Activated CD4-positive, alpha-beta T cell treated with anti-CD3 and anti-CD28 coated beads for 24 hours (primary cell): ENCODE data around the gene RRP1.

Source experiments
- DNase-seq, 2 donors: peaks; one replicate each; pipeline ENCODE4 v3.0.0-alpha.2; 2020; ENCODE audit warnings: low read depth in 2 of 2

The RRP1 gene

DNA sequence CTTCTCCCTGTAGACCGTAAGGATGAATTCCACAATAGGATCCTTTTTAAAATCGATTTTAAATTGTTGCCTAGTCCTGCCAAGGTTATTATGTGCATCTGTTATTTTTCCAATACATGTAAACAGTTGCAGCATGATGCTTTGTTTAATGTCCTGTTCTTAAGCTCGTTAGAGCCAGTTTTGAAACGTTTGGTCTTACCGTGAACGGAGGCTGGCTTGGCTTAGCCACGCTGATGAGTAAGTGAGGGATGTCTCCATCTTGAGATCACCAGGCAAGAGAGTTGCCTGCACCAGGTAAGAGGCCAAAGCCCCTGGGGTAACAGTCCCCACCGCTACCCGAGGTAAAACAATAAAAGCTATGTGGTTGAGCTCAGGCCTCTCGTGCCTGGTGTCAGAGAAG, 30.6 kb upstream of the RRP1 start:
- no peak for DNase-seq

DNA sequence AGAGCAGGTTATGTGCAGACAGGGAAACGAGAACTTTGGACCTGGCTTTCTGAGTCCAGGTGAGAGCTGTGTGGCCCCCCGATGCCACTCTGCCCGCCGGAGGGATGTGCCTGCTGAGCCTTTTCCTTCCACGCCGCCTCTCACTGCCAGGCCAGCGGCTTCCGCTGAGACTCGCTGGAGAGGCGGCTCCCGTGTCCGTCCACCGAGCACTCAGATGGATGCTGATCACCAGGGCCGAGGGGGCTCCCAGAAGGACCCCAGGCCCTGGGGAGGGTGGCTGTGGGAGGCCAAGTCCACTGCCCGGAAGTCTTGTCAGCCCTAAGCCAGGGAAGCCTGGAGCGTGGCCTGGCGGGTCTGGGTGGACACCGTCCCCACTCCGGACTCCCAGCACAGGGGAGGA, 29.7 kb upstream of the RRP1 start:
- no peak for DNase-seq

DNA sequence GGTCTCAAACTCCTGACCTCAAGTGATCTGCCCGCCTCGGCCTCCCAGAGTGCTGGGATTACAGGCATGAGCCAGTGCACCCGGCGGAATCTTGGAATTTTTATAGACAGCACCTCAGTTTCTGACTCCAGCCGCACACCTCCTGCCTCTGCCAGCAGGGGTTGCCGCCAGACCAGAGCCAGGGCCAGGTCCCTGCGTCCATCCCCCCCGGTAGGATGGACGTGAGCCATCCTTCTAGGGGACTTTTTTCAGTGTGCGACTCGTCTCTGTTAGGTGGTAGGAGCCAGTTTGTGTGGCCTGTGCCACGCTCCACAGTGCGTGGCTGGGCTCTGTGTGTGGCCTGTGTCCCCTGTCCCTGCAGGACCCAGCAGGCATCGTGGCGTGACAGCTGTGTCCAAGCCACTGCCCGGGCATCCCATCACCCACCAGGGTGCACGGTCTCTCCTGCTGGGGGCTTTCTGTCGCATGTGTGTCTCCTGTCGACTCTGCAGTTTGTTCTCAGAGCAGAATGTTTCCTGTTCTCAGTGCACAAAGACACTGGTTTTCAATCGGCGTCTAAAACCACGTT, 28.9 kb upstream of the RRP1 start:
- DNase-seq: no peak

DNA sequence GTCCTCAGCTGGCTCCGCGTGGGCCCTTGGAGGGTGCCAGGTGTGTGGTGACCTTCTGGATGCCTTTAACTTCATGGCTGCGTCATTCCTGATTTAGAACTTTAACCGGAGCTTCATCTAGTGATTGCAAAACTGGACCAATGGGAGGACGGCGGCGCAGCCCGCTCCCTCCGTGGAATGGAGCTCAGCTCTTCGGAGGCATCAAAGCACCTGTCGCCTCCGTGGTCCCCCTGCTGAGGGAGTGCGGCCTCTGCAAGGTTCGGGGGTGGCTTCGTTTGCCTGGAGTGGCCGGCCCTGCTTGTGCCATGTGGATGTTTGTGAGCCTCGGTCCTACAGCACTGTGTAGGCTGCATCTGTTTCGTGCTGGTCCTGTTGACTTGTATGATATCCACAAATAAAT, 27.5 kb upstream of the RRP1 start:
- no peak for DNase-seq

DNA sequence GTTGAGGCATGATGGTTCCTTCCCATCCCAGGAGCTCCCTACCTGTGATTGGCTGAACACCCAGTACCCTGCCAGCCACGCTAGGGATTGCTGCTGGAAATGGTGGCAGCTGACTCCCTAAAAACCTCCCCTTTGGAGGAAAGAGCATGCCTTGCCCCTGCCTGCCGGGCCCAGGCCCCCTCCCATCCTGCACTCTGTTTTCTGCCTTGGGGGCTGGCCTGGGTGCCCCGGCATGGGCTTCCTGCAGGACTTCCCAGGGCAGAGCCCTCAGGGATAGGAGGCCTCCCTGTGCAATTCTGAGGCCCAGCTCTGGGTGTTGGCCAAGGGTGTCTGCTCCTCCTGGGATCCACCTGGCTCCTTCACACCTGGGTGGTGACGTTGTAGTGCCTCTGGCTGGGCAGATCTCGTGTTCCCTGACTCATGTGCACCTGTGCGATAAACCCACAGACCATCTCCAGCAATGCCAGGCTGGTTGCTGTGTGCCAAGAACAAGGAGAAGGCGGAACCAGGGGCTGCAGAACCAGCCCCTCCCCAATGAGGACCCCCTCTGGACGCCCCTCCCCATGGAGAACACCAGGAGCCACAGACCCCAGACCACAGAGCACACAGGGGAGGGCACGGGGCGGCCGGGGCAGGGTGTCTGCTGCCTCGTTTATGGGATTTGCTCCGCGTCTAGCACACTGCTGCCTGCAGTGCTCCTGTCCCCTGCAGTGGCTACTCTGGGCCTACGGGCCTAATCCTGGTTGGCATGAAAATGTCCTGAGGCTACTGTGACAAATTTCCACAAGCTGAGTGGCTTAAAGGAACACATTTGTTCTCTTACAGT, 26.9 kb upstream of the RRP1 start:
- DNase-seq: no peak

DNA sequence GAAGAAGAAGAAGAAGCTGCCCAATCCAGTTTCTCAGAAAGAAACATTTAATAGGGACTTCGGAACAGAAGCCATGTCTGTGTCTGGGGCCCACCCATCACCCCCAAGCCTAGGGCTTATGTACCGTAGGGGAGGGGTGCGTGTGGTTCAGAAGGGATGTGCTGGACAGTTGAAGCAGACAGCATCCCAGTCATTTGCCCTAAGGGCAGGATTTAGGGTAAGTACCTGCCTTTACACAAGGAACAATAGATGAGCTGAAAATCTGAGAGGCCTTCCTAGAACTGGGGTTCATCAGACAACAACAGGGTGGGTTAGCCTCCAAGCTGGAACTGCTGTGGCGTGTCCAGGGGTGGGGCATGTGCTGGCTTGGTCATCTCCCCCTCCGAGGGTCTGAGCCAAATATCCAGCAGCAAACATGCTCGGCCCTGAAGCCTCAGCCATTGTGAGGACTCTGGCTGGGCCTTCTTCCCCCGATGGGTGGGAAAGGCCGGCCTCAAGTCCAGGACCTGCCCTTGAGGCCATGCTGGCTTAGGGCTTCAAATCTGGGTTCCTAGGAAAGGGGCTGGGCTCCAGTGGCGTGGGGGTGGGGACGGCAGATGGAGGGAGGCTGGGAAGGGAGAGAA, 25.4 kb upstream of the RRP1 start:
- no peak for DNase-seq

DNA sequence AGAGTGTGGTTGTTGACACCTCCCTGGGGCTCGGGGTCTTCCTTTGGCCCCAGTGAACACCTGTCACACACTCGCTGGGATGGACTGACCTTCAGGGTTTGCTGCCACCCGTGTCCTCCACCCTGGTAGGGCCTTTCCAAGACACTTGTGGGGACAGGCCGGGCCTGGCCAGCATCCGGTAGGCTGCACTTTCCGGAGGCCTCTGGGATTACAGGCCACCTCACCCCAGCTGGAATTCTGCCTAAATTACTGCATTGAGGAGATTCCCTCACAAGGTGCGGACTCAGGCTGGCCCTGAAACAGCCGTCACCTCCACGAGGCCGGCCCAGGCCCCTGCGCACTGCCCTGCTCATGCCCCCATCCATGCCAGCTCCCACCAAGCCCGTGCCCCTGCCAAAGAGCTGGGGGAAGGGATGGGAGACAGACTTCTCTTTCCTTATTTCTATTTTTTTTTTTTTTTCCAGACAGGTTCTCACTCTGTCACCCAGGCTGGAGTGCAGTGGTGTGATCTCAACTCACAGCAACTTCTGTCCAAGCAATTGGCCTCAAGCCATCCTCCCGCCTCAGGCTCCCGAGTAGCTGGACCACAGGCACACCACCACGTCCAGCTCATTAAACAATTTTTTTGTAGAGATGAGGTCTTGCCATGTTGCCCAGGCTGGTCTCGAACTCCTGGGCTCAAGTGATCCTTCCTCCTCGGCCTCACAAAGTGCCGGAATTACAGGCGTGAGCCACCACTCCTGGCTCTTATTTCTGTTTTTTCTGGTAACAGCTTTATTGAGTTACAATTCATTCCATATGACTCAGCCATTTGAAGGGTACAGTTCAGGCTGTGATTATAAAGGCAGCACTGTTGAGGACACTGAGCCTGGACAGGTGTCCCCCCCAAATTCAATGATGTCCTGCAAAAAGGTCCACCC, 24.5 kb upstream of the RRP1 start:
- DNase-seq: no peak

DNA sequence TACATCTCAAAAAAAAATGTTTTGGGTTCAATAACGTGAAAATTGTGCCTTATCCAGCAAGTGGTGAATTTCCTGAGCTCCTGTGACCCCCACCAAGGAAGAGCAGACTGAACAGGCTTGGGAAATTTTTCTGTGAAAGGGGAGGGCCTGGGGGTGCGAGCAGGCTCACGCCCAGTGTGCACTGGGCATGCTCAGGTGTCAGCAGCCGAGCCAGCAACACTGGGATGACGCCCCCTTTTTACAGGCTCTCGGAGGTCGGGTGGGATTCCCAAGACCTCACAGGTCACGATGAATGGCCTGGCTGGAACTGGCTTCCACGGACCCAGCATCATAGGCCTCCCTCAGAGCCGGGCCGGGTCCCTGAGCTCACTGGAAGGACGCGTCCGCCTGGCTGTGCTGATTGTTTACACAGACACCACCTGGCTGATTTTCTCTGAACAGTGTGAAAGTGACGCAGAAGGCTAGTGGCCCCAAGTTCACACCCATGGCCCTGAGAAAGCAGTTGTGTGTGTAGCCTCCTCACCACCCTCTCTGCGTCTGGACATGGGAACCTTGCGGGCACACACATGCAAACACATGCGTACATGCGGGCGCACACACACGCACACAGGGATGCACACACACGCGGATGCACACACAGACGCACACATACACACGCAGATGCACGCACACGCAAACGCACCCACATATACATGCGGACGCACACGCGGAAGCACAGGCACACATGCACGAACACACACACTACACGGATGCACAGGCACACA, 22.5 kb upstream of the RRP1 start:
- no peak for DNase-seq

DNA sequence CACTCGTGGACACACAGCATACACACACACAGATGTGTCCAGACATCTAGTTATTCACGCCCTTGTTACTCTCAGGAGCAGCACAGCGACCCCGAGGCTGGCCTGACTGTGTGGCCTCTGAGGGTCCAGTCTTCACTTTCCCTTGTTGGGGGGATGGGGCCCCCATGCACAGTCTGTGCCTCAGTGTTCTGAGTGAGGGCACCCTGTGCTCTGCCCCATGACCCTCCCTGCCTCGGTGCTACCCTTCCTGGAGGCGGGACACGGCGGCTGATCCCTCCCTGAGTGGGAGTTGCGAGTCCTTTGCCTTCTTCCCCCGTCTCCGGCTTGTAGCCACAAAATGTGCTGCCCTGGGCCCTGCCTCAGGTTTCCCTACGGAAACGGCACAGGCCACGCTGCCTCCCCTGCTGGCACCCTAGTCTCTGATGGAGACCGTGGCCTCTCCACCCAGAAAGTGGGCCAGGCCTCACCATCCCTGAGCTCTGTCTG, 21.8 kb upstream of the RRP1 start:
- no peak for DNase-seq

DNA sequence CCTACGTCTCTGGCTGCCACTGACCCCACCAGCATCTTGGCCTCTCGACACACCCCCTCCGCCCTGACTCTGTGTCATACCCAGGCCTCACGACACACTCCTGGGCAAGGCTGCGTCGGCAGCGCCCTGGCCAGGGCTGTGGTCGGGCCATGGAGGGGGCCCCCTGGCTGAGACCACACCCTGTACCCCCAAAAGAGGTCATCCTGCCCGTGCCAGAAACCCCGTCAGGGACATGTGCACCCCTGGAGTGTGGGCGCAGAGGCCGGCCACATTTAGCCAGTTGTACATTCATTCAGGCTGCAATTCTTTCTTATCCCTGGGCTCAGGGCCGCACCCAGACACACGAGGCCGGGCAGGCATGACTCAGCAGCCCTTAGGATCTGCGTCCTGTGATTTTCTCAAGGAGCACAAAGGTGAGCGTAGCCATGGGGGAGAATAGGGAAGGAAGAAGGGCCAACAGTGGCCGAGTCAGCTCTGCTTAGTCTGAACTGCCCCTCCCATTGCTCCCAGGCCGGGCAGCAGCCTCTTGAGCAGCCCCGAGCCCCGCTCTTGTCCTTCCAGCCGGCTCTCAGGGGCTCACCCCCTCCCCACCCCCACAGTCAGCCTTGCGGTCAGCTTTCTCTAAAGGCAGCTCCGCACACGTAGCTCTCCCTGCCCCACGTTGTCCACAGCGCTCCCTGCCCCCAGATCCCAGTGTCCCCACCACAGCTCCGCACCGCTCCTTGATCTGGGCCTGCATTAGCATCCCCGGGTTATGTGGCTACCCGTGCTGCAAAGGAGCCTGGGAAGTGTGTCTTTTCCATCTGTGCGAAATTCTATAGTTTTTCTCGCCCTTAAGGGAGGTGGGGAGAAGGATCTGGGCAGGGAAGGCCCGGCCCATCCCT, 21.2 kb upstream of the RRP1 start:
- DNase-seq: no peak

DNA sequence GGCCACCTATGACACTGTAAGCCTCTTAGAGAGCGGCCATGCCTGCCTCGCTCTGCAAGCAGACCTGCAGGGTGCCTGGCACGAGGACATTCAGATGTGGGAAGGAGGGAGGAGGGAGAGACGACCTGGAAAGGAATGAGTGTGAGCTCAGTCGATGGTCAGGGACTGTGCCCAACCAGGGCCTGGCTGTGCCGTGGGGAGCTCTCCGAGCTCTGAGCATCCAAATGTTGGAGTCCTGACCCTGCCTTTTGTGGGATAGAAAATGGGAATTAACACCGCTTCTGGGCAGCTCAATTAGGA, 20.6 kb upstream of the RRP1 start:
- no peak for DNase-seq

DNA sequence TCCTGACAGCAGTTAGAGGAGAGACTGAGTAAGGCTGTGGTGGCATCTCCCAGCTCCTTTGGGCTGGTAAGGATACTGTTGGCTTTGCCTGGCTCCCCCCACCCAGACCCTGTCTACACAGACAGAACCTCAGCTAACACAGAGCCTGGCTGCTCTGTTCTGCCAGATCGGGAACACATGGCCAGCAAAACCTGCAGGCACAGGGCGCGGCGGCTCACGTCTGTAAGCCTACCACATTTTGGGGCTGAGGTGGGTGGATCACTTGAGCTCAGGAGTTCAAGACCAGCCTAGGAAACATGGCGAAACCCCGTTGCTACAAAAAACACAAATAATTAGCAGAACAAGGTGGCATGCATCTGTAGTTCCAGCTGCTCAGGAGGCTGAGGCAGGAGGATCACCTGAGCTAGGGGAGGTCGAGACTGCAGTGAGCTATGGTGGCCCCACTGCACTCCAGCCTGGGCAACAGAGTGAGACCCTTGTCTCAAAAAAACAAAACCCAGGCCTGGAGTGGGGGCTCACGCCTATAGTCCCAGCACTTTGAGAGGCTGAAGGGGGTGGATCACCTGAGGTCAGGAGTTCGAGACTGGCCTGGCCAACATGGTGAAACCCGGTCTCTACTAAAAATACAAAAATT, 19.9 kb upstream of the RRP1 start:
- no peak for DNase-seq

DNA sequence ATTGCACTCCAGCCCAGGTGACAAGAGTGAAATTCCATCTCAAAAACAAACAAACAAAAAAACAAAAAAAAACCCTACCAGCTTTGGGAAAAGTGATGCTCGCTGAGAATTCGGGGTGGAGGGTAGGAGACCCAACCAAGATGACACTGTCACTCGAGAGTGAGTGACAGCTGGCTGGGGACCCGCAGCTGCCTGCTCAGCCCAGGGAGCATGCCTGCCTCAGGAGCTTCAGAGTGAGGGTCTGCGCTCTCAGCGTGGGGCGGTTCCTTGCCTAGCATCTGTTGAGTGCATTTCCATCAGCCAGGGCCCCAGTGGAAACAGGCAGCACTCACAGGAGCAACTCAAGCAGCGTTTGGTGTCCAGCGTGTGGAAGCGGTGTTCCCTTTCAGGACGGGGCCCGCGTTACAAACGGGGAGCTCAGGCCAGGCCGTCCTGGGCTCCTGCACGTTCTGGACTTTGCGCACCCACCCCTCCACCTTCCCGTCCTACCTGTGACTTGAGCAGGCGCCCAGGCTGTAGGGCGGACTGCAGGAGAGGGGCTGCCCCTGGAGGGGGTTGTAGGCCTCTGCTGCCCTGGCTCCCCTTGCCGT, 19.2 kb upstream of the RRP1 start:
- no peak for DNase-seq

DNA sequence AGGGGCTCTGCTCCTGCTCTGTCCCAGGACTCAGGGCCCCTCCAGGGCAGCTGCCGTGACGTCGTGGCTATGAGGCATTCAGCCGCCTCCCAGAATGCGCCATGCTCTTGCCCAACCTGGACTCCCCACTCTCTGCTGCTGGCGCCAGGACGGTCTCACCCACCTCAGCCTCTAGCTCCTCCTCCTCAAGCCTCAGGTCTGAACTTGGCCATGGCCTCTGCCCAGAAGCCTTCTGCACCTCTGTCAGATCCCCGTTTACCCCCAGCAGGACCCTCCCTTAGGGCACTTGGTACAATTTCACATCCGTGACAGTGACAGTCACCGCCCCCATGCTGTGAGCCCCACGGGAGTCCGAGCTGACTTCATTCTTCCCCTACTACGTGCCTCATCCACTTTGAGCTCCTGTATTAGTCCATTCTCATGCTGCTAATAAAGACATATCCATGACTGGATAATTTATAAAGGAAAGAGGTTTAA, 18.1 kb upstream of the RRP1 start:
- no peak for DNase-seq

DNA sequence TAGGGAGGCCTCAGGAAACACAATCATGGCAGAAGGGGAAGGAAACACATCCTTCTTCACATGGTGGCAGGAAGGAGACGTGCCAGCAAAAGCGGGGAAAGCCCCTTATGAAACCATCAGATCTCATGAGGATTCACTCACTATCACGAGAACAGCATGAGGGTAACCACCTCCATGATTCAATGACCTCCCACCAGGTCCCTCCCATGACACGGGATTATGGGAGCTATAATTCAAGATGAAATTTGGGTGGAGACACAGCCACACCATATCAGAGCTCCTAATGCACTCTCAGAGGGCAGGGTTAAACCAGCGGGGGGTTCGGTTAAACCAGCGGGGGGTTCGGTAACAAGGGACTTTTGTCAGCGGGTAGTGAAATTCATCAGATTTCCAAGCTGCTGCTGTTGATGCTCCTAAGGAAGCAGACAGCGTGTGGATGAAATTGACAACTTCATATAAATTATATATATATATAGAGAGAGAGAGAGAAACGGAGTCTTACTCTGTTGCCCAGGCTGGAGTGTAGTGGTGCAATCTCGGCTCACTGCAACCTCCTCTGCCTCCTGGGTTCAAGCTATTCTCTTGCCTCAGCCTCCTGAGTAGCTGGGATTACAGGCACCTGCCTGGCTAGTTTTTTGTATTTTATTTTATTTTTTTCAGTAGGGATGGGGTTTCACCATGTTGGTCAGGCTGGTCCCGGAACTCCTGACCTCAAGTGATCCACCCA, 17.5 kb upstream of the RRP1 start:
- no peak for DNase-seq

DNA sequence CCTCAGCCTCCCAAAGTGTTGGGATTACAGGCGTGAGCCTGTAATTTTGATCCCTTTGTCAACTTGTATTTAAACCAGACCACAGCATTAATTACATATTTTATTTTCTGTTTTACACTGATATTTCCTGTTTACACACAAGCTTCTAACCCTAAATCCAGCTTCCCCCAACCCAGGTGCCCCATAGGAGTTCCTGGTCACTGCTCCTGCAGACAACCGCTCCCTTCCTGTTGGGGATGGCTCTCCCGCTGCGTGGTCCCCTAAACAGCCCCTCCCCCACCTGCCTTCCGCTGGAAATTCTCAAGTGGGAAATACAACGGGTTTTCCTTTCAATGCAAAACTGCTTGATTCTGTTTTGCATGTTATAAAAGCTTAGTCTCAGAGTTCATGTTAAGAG, 17.0 kb upstream of the RRP1 start:
- DNase-seq: no peak

DNA sequence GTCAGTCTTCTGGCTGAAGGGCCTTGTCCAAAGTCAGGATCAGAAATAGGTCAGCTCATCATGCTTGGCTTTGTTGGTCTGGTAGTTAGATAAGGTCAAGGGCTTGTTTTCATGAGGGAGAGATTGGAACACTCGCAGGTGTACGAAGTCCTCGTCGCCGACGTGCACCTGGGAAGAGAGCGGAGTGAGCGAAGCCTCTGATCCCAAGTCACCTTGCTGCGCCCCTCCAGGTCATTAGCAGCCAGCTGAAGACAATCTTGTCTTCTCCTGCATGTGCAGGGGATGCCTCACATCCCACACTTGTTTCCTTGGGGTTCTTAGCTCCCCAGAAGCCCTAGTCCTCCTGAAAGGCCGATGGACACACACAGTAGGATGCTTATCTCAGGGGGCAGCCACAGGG, 15.2 kb upstream of the RRP1 start:
- no peak for DNase-seq

DNA sequence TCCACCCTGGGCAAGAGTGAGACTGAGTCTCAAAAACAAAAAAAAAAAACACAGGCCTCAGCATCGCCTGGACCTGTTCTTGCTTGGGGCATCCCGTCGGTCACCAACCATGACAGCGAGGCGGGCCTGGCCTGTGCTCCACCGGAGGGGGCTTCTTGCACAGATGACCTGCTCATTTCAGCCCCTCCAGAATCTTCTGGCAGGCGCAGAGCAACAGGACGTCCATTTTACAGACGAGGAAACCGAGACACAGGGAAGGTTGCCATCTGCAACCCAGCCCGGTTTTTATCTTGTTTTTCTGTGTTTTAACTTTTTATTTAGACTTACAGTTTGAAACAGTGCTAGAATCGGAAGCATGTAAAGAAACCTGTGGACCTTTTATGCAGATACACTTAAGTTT, 14.2 kb upstream of the RRP1 start:
- DNase-seq: no peak
